Measurements from ENCODE around the gene WEE2.
"Not testable (repeated sequence)": the region's sequence is repeated elsewhere in the genome, so short reads cannot be mapped to it uniquely, and the experiment has no call there.

The WEE2 gene

DNA sequence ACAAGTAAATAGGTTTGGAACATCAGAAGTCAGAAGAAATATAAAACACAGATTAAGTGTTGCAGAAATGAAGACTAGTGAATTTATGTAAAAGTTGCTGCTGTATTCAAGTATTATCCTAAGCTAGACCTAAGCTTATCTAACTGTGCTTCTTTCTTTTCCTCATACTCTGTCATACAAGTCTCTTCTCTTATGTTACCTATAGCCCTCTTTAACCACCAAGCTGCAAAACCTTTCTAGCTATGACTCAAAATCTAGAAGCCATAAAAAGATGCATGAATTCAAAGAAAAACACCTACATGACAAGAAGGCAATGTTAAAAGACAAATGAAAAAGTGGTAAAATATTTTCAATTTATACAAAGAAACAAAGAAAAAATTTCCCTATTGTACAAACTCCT, 29.1 kb upstream of the WEE2 start:
- TF ChIP-seq, protein P1, sequence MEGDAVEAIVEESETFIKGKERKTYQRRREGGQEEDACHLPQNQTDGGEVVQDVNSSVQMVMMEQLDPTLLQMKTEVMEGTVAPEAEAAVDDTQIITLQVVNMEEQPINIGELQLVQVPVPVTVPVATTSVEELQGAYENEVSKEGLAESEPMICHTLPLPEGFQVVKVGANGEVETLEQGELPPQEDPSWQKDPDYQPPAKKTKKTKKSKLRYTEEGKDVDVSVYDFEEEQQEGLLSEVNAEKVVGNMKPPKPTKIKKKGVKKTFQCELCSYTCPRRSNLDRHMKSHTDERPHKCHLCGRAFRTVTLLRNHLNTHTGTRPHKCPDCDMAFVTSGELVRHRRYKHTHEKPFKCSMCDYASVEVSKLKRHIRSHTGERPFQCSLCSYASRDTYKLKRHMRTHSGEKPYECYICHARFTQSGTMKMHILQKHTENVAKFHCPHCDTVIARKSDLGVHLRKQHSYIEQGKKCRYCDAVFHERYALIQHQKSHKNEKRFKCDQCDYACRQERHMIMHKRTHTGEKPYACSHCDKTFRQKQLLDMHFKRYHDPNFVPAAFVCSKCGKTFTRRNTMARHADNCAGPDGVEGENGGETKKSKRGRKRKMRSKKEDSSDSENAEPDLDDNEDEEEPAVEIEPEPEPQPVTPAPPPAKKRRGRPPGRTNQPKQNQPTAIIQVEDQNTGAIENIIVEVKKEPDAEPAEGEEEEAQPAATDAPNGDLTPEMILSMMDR (conservative IDR thresholded peaks at IDR 0.05) = no peak
- TF ChIP-seq ZFX (IDR thresholded peaks at IDR 0.05) = no peak
- H3K27ac ChIP-seq = no peak overlapping the region

DNA sequence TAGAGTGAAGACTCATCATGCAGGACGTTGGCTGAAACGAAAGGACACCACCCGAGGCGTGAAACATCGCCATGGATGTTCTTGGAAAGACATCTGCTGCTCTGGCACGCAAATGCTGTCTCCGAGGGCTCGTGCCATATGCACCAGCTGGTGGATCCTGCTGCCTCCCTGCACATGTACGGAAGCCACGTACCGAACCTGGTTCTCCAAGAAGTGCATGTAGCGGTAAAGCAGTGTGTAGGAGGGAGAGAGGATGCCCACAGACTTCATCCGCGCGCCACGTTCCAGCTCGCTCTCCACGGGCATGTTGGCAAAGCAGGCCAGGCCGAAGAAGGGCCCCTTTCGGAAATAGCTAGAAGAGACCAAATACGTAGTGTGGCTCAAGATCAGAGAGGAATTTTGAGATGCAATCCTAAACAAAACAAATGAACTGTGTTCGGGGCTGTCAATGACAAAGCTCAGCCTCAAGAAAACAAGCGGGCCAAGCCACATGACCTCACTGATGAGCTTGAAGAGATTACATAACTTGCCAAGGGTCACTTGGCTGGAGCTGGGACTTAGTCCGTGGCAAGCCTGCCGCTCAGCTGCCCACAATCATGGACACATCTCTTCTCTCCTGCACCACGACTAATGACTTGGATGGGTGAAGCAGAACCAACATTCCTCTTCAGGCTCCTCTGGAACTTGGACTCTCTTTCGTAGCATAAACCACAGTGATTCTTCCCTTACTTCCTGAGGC, 22.7 kb upstream of the WEE2 start:
- TF ChIP-seq ZFX (IDR thresholded peaks at IDR 0.05) = no peak
- TF ChIP-seq, protein P1 (conservative IDR thresholded peaks at IDR 0.05) = no peak
- H3K27ac ChIP-seq = no peak overlapping the region

DNA sequence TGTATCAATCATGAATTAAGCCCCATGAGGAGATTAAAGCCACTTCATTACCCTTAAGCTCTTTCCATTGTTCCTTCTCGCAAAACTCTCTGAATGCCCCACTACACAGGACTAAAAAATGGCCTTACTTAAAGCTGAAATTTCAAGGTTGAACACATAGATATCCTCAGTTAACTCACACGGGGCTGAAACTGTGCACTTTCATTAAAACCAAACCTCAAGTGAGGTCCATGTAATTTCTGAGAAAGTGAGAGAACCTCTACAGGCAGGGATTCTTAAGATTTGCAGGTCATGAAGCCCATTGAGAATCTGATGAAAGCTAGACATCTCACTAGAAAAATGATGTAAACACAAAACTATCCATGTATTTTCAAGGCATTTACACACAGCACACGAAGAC, 22.1 kb upstream of the WEE2 start:
- no peak for TF ChIP-seq ZFX (IDR thresholded peaks at IDR 0.05)
- TF ChIP-seq, protein P1 (conservative IDR thresholded peaks at IDR 0.05) = no peak
- no peak overlapping the region for H3K27ac ChIP-seq

DNA sequence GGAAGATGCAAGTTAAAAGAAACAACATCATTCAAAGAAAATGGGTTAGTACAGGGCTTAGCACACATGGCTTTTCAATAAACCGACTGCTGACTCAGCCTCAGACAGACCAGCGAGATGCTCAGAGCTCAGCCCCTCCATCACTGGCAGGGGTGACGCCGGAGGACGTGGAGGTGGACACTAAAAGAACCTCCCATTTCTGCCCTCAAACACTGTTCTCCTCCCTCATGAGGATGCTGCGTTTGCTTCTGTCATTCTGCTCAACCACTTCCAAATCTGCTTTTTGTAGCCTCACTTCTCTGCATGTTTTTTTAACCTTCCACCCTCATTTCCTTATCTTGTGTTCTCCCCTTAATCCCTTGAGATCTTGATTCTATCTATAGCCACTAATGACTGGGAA, 21.5 kb upstream of the WEE2 start:
- no peak overlapping the region for H3K27ac ChIP-seq
- TF ChIP-seq, protein P1 (conservative IDR thresholded peaks at IDR 0.05) = no peak
- TF ChIP-seq ZFX (IDR thresholded peaks at IDR 0.05) = no peak

DNA sequence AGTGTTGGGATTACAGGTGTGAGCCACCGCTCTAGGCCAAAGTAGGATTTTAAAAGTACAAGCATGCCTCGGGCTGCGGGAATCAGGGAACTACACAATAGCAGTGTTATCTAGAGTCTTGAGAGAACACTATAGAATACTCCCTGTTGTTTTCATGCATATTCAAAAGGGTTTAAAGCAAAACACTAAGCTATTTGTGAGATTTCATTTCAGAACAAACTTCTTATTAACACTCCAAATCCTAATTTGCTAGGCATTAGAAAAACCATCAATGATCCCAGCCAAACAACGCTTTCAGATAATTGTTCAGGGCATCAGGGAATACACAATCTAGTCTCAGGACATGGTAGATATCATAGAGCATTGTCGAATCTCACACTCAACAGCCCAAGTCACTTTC, 20.1 kb upstream of the WEE2 start:
- TF ChIP-seq ZFX (IDR thresholded peaks at IDR 0.05) = no peak
- TF ChIP-seq, protein P1 (conservative IDR thresholded peaks at IDR 0.05) = no peak
- no peak overlapping the region for H3K27ac ChIP-seq

DNA sequence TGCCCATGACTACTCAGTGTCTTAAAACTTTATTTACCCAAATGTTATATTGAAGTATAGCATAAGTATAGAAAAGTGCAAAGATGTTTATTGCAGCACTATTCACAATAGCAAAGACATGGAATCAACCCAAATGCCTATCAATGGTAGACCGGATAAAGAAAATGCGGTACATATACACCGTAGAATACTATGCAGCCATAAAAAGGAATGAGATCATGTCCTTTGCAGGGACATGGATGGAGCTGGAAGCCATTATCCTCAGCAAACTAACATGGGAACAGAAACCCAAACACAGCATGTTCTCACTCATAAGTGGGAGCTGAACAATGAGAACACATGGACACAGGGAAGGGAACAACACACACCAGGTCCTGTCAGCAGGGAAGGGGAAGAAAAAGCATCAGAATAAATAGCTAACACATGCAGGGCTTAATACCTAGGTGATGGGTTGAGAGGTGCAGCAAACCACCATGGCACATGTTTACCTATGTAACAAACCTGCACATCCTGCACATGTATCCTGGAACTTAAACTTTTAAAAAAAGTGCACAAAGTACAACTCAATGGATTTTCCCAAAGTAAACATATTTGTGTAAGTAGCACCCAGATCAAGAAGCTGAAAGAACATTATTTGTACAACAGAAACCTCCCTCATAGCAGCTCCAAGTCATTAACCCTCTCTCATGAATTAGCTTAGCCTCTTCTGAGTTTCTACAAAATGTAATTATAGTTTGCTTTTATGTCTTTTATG, 18.9 kb upstream of the WEE2 start:
- H3K27ac ChIP-seq = not testable (repeated sequence)

DNA sequence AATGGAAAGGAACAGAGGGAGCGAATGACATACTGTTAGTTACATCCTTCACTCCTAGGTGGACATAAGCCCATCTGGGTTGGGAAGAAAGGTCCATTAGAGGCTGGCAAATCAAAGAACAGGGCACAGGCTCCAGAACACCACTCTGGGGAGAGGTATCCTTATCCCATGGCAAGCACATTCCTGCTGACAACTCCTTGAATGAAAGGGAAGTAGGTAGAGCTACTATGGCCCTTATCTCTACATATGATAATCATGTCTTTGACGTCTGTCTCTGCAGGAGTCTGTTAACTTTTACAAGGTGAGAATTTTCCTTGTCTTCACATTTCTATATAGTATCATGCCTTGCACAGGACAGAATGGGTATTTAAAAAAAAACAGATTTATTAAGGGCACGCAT, 16.6 kb upstream of the WEE2 start:
- H3K27ac ChIP-seq = no peak overlapping the region
- TF ChIP-seq, protein P1 (conservative IDR thresholded peaks at IDR 0.05) = no peak
- TF ChIP-seq ZFX (IDR thresholded peaks at IDR 0.05) = no peak

All from C4-2B (cell line).